ENCODE data around the gene KCNIP1. TPM values are rescaled to one million over a fixed set of nuclear protein-coding genes. Genes with fewer than 3 reads are reported as not detected.

Gene KCNIP1
- total RNA-seq, 4 donors from 2014 or later = 0.94 to 1.6 (median 1.1) TPM; not detected in 1

DNA sequence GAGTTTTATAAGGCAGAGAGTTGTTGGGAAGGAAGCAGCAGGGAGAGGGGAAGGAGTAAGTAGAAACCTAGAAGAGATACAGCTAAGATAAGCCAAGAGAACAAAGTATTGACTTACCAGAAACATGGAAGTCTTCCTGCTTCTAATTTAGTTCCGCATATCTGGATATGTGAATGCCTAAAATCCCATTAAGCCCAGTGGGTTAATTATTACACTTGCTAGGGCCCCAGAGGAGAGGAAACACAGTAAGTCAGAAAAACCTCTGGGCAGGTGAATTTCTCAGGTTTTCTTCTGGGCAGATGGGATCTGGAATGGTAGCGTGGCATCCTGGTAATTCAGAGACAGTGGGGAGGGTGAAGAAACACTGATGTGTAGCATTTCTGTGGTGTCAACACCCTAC, 175.0 kb downstream of the KCNIP1 start:
- no peak overlapping the region for H3K4me3 ChIP-seq
- no peaks in the 10 kb centered on the region for H3K36me3 ChIP-seq
- no peaks in the 10 kb centered on the region for H3K9me3 ChIP-seq
- TF ChIP-seq, protein P1, sequence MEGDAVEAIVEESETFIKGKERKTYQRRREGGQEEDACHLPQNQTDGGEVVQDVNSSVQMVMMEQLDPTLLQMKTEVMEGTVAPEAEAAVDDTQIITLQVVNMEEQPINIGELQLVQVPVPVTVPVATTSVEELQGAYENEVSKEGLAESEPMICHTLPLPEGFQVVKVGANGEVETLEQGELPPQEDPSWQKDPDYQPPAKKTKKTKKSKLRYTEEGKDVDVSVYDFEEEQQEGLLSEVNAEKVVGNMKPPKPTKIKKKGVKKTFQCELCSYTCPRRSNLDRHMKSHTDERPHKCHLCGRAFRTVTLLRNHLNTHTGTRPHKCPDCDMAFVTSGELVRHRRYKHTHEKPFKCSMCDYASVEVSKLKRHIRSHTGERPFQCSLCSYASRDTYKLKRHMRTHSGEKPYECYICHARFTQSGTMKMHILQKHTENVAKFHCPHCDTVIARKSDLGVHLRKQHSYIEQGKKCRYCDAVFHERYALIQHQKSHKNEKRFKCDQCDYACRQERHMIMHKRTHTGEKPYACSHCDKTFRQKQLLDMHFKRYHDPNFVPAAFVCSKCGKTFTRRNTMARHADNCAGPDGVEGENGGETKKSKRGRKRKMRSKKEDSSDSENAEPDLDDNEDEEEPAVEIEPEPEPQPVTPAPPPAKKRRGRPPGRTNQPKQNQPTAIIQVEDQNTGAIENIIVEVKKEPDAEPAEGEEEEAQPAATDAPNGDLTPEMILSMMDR (IDR thresholded peaks at IDR 0.05) = no peak
- TF ChIP-seq POLR2A (IDR thresholded peaks at IDR 0.05) = no peak
- TF ChIP-seq EP300 (IDR thresholded peaks at IDR 0.05) = no peak
- no peak for TF ChIP-seq POLR2AphosphoS5 (IDR thresholded peaks at IDR 0.05)
- peaks cover 89% of the 10 kb centered on the region for H3K27me3 ChIP-seq
- 90 to 100% methylated on average over 1 to 2 of the region's 2 CpGs for WGBS, 2 donors (ENCODE audit: low coverage in 1 of 2)
- no peak overlapping the region for H3K27ac ChIP-seq
- ATAC-seq = no peak
- H3K4me1 ChIP-seq = peaks cover 0 to 4% (median 0%) of the 10 kb centered on the region in 3 donors

DNA sequence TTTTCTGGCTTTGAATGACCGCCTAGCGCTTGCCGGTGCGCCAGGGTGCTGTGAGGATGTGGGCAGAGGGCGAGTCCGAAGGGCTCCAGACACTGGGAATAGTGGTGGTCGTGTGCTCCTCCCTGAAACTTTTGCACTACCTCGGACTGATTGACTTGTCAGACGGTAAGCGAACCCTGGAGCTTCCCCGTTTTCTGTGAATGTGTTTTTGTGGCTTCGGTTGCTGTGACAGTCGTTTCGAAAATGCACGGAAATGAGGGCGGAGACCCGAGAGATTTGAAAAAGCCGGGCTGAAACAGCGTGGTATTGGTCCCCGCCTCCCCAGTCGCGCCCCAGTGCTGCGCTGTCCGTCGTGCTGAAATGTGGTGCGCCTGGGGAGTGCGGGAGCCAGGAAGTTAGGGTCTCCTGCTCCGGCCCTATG, 177.2 kb downstream of the KCNIP1 start:
- H3K27ac ChIP-seq = no peak overlapping the region
- peaks cover 85% of the 10 kb centered on the region for H3K27me3 ChIP-seq
- ATAC-seq = no peak
- no peak for TF ChIP-seq EP300 (IDR thresholded peaks at IDR 0.05)
- TF ChIP-seq POLR2A (IDR thresholded peaks at IDR 0.05) = no peak
- TF ChIP-seq, protein P1 (IDR thresholded peaks at IDR 0.05) = no peak
- TF ChIP-seq POLR2AphosphoS5 (IDR thresholded peaks at IDR 0.05) = no peak
- no peaks in the 10 kb centered on the region for H3K36me3 ChIP-seq
- no peak overlapping the region for H3K4me3 ChIP-seq
- peaks cover 0 to 4% (median 0%) of the 10 kb centered on the region in 3 donors for H3K4me1 ChIP-seq
- H3K9me3 ChIP-seq = no peaks in the 10 kb centered on the region
- 2% methylated on average over 7 to 8 of the region's 28 CpGs for WGBS, 2 donors (ENCODE audit: low coverage in 1 of 2)

DNA sequence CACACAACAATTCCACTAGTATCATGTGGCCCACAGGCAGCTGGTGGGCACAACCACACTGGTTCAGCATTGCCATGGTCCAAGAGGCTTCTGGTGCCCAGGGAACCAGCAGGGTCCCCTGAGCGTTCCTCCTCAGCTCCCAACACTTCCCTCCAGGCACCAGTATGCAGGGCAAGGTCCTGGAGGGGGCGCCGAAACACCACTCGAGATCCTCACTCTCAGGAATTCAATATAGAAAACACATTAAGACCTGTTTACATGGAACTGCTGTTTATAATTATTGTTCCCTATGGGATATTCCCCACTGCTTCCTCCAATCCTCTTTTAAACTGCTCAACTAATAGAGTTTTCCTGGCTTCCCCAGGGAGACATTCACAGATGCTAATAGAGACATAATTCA, 187.8 kb downstream of the KCNIP1 start:
- ATAC-seq = no peak
- Histone ChIP-seq H3K36me3 (no peaks in the 10 kb centered on the region), H3K27me3 (peaks cover 63% of the 10 kb centered on the region), H3K4me1 (no peaks in the 10 kb centered on the region), H3K4me3 (no peak overlapping the region), H3K27ac (no peak overlapping the region), H3K9me3 (no peaks in the 10 kb centered on the region)
- 11 to 24% methylated on average over 4 of the region's 4 CpGs for WGBS, 2 donors (ENCODE audit: low coverage in 1 of 2)
- TF ChIP-seq POLR2AphosphoS5 (IDR thresholded peaks at IDR 0.05) = no peak
- TF ChIP-seq, protein P1 (IDR thresholded peaks at IDR 0.05) = no peak
- TF ChIP-seq POLR2A (IDR thresholded peaks at IDR 0.05) = no peak
- no peak for TF ChIP-seq EP300 (IDR thresholded peaks at IDR 0.05)

DNA sequence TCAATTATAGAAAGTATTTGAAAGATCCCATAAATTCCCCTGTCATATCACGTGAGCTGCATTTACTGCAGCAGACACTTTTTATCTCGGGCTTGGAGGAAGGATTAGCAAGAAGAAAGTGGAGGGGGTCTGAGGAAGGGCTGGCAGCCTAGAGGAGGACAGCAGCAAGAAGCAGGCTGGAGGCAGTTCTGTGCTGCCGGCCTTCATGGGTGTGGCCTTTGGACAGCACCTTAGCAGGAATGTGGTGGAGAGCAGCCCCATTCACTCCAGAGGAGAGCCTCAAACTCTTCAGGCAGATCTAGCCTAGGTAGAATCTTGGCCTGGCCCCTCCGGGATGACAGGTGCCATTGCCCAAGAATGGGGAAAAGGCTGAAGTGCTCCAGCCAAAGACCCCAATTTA, 189.9 kb downstream of the KCNIP1 start:
- ATAC-seq = no peak
- no peaks in the 10 kb centered on the region for H3K36me3 ChIP-seq
- H3K27me3 ChIP-seq = peaks cover 74% of the 10 kb centered on the region
- TF ChIP-seq POLR2A (IDR thresholded peaks at IDR 0.05) (no peak), POLR2AphosphoS5 (IDR thresholded peaks at IDR 0.05) (no peak), EP300 (IDR thresholded peaks at IDR 0.05) (no peak)
- TF ChIP-seq, protein P1 (IDR thresholded peaks at IDR 0.05) = no peak
- no peaks in the 10 kb centered on the region for H3K9me3 ChIP-seq
- H3K4me3 ChIP-seq = no peak overlapping the region
- H3K27ac ChIP-seq = no peak overlapping the region
- H3K4me1 ChIP-seq = no peaks in the 10 kb centered on the region
- WGBS, 2 donors (ENCODE audit: low coverage in 1 of 2) = 38 to 55% methylated on average over 4 of the region's 4 CpGs

DNA sequence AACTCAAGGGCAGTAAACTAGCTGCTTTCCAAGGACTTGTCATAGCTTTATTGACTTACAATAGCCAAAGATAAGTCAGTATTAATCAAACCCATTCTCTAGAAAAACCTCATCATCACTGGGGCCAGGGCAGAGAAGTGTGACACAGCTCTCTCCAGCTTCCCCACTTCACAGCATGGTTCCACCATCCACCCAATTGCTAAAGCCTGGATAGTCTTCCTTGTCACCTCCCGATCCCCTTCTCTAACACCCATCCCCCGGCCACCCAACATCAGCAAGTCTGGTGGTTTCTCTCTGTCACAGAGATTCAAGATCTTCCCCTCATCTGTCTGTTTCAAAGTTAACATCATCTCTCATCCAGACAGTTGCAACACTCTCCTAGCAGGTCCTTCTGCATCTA, 191.1 kb downstream of the KCNIP1 start:
- Histone ChIP-seq H3K27ac (no peak overlapping the region), H3K9me3 (no peaks in the 10 kb centered on the region), H3K36me3 (no peaks in the 10 kb centered on the region), H3K27me3 (peaks cover 67% of the 10 kb centered on the region), H3K4me1 (no peaks in the 10 kb centered on the region), H3K4me3 (no peak overlapping the region)
- 24 to 43% methylated on average over 2 of the region's 2 CpGs for WGBS, 2 donors (ENCODE audit: low coverage in 1 of 2)
- ATAC-seq = no peak
- no peak for TF ChIP-seq EP300 (IDR thresholded peaks at IDR 0.05)
- TF ChIP-seq, protein P1 (IDR thresholded peaks at IDR 0.05) = no peak
- TF ChIP-seq POLR2AphosphoS5 (IDR thresholded peaks at IDR 0.05) = no peak
- TF ChIP-seq POLR2A (IDR thresholded peaks at IDR 0.05) = no peak

Data from gastroesophageal sphincter (tissue), 4 donors.